Spinal cord (tissue), 4 donors: ENCODE data around the gene SUN3. TPM values are rescaled to one million over a fixed set of nuclear protein-coding genes. Genes with fewer than 3 reads are reported as not detected.

Source experiments
- polyA plus RNA-seq, 2 donors: library from polyadenylated mRNA; unstranded; fragments of 120-200 nt; gene quantifications; one replicate each; pipeline ENCODE4 v1.2.1, GENCODE V29; 2013; ENCODE audit not compliant: insufficient read length in 2 of 2
- total RNA-seq, 2 donors: library from RNA; depleted of rRNA in 1 of 2; stranded (reverse); fragments of 120-200 nt in 1 of 2; fragments of >200 nt in 1 of 2; gene quantifications; one replicate each; pipeline versions ENCODE4 v1.2.3 to v1.2.4, GENCODE V29; 2013 to 2014

Gene SUN3
- total and polyA plus RNA-seq, 4 donors: 0.40 to 1.4 TPM; not detected in 2

Other genes with a start within 250 kb of the SUN3 start
- under 1 TPM; 0.44 to 0.79 TPM for gene PKD1L1, start 80.6 kb downstream of the SUN3 start, total RNA-seq
- gene PKD1L1, start 80.6 kb downstream of the SUN3 start, polyA plus RNA-seq: 1 to 10 TPM; 1.4 TPM
- gene HUS1, start 49.5 kb downstream of the SUN3 start, total RNA-seq: 10 to 100 TPM; 18.7 to 19.8 TPM
- gene HUS1, start 49.5 kb downstream of the SUN3 start, polyA plus RNA-seq: 10 to 100 TPM; 16.8 to 20.8 TPM
- 1 to 10 TPM; 1.8 to 7.9 TPM for gene C7orf57, start 6.4 kb upstream of the SUN3 start, total RNA-seq
- gene C7orf57, start 6.4 kb upstream of the SUN3 start, polyA plus RNA-seq: 1 to 10 TPM; 4.5 to 4.7 TPM
- gene UPP1, start 60.2 kb upstream of the SUN3 start, total RNA-seq: 10 to 100 TPM in 1 of 2 donors, 1 to 10 TPM in 1; 9.7 to 10.9 TPM
- gene UPP1, start 60.2 kb upstream of the SUN3 start, polyA plus RNA-seq: 10 to 100 TPM; 55.4 to 85.6 TPM
- 1 to 10 TPM in 1 of 2 donors, under 1 TPM in 1; 0.66 to 5.8 TPM for gene ABCA13, start 142.4 kb upstream of the SUN3 start, total RNA-seq
- gene ABCA13, start 142.4 kb upstream of the SUN3 start, polyA plus RNA-seq: under 1 TPM; 0.33 to 0.78 TPM